Measurements from ENCODE around the gene KCNQ2.

Gene KCNQ2

DNA sequence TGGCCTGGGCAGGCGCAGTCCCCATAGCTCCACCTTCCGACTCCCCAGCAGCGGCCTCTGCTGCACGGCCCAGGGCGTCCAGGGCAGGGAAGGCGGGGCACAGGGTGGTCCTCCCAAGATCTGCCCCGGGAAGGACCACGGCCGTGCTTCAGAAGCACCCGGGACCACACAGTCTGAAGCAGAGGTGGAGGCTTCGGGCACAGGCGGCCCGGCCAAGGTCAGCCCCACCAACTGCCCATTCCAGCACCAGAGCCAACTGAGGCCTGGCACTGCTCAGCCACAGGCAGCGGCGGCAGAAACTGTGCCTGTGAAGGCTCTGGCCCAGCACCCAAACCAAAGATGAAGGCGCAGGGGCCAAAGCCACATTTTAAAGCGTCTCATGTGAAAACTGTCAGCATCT, 20.6 kb downstream of the KCNQ2 start:
- DNase-seq: no peak

DNA sequence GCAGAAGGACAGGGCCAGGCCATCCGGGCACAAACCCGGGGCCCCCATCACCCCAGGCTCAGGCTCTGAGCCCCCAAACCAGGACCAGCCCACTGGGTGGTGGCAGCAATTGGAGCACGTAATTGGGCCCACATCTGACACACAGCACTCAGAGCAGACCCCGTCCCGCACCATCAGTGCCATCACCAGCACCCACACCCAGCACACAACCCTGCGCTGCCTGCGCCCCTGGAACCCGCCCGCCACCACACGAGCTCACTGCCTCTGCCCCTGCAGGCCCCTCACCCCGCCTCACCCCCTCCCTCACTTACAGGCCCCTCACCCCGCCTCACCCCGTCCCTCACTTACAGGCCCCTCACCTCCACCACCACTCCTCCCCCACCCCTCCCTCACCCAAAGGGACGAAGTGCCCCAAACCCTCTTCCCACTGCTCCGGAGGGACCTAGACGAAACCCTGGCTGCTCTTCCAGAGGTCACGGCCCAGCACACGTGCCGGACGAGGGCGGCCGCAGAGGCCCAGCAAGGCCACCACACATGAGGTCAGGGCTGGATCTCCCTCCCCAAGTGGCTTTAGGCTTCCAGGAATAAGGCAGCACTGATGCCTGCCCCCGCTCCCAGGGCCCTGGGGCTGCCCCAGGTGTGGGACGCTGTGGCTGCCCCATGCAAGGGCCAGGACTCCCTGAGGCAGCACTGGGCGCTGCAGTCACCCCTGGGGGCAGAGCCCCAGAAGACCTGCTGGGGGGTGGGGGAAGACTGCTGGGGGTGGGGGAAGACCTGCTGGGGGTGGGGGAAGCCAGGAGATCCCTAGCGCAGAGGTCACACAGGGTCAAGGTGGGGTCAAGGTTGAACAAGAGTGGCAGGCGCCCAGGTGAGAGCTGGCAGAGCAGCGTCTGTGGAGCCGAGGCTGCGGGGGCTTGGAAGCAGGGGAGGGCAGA, 22.4 kb downstream of the KCNQ2 start:
- DNase-seq: no peak

DNA sequence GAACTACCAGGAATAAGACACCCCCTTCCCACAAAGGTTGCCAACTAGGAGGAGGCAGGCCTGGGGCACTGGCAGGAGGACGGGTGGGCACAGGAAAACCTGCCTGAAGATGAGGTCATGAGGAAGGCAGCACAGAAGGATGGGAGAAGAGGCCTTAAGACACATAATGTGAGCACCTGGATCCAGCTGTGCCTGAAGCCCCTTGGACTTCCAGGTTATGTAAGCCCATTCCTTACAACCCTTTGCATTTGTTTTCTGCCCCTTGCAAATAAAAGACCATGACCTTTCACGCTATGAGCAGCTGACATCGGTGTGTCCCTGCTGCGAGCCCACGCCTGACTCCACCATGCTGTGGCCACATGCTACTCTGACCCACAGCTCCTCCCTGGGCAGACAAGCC, 23.4 kb downstream of the KCNQ2 start:
- DNase-seq: no peak

DNA sequence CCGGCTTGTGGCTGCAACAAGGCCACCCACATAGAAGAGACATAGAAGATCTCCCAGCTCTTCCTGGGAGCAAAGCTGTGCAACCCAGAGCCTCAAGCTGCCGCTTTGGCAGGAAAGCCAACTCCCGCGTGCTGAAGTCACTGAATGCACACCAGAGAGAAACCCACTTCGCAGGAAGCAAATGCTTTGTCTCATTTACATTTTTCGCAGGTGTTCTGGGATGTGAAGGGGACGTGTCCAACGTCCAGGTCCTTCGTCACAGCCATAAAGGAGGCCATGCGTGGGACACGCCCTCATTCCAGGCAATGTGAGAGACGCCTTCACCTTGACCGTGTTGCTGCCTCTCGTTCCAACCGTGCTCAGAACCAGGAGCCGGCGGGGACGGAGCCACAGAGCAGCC, 24.4 kb downstream of the KCNQ2 start:
- no peak for DNase-seq

DNA sequence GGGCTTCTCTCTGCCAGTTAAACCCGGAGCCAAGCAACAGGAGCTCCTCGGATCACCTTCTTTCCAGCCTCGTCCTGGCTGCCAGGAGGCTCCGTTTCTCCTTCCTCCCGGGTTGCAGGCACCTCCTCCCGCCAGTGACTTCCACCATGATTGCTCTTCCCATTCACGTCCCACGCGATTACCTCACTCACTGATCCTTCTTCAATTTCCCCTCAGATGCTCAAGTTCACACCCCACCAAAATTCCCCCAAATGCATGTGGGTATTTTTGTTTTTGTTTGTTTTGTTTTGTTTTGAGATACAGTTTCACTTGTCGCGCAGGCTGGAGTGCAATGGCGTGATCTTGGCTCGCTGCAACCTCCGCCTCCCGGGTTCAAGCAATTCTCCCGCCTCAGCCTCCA, 25.1 kb downstream of the KCNQ2 start:
- no peak for DNase-seq

DNA sequence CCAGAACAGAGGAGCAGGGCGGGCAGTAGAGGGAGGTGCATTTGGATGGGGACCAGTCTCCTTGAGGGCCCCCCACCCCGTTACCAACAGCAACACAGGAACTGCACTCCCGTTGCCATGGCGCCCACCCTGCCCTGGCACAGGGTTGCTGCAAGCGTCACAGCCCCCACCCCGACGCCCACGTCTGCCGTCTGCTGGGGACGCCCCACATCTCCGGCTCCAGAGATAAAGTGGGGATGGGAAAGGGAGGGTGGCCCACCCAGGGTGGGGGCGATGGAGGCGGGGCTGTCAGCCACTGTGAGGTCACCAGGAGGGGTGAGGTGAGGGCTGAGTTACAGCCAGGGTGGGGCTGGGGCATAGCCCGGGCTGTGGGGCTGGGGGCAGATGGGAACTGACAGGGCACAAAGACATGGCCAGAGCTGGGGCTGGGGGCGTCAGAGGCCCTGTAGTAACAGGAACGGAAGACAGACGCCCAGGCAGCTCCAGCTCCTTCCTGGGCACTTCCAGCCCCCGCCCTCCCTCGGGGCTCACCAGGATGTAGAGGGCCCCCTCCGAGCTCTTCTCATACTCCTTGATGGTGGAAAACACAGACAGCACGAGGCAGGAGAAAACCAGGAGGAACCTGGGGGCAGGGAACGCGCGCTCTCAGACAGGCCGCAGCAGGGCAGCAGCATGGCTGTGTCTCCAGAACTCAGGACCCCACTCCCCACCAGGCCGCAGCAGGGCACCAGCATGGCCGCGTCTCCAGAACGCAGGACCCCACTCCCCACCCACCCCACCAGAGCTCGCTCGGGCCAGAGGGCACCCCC, 26.0 kb downstream of the KCNQ2 start:
- DNase-seq: peak; percentile 7

DNA sequence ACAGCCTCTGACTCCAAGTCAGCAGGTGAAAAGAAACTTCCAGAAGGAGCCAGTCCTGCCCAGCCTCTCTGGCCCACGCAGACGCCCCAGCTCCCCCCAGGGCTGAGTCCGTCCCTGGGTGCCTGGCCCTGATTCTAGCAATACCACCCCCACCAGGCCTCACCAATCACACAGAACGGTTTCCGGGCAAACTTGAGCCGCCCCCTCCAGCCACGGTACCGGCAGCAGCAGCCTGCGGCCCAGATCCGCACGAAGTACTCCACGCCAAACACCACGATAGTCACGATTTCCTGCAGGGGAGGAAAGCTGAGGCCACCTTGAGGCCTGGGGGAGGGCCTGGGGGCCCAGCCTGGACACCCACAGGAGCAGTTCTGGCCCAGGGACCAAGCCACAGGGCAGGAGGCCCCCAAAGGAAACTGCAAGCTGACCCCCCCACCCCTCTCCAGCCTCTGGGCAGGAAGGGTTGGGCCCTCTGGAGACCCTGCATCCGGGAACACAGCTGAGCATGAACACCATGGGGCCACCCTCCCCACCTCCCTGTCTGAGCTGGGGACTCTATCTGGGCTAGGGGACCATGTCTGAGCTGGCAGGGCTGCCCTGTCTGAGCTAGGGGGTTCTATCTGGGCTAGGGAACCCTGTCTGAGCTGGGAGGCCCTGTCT, 27.2 kb downstream of the KCNQ2 start:
- no peak for DNase-seq

DNA sequence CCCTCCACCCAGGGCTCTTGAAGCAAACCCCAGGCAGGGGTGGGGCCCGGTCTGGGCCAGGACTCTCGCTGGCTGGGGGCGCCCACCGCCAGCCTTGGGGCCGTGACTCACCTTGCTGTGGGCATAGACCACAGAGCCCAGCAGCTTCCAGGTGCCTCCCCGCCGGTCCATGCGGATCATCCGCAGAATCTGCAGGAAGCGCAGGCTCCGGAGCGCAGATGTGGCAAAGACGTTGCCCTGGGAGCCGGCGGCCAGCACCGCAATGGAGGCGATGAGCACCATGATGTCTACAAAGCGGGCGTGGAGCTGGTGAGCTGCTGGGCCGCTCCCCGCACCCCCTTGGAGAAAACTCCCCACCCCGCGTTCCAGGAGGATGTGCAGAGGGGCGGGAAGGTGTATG, 27.9 kb downstream of the KCNQ2 start:
- DNase-seq: no peak

DNA sequence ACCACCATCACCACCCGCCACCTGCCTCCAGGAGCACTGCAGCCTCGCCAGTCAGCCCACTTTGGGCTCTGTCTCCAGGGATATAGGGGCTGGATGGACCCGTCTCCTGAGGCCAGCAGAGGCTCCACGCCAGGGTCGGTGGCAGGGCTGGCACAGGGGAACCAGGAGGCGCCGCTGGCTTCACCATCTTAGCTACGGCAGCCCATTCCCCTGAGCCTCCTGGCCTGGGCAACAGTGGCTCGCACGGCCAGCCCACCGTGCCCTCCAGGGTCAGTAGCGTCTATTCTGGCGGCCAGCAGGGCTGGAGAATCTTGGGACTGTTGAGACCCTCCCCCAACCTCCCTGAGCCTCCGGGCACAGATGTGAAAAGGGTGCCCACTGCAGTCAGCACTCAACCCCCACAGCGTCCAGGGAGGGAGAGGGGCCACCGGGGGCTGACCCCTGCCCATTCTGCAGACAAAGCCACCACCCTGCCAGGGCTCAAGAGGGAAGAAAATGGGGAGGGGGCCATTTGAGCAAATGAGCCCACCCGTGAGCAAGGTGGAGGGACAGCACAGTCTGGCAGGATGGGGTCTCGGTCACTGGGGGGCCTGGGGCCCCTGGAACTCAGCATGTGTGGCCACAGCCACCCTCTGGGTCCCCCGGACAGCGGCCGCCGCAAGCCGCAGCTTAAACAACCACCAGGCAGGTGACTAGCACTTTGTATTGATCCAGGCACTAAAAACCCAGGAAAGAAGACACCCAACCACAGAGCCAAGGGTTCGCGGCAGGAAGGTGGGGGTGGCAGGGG, 28.7 kb downstream of the KCNQ2 start:
- no peak for DNase-seq

DNA sequence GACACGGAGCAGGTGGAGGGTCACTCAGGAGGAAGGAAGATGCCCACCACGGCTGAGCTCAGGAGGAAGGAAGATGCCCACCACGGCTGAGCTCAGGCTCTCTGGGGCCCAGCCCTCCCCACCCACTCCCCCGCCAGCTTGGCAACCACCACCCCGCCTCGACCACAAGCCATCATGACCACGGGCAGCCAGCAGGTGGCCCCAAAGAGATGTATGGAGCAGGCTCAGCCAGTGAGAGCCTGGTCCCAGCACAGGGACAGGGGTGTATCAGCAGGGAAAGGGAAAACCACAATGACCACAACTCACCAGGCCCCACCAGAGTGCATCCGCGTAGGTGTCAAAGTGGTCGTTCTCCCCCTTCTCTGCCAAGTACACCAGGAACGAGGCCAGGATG, 30.4 kb downstream of the KCNQ2 start:
- DNase-seq: peak; percentile 59

DNA sequence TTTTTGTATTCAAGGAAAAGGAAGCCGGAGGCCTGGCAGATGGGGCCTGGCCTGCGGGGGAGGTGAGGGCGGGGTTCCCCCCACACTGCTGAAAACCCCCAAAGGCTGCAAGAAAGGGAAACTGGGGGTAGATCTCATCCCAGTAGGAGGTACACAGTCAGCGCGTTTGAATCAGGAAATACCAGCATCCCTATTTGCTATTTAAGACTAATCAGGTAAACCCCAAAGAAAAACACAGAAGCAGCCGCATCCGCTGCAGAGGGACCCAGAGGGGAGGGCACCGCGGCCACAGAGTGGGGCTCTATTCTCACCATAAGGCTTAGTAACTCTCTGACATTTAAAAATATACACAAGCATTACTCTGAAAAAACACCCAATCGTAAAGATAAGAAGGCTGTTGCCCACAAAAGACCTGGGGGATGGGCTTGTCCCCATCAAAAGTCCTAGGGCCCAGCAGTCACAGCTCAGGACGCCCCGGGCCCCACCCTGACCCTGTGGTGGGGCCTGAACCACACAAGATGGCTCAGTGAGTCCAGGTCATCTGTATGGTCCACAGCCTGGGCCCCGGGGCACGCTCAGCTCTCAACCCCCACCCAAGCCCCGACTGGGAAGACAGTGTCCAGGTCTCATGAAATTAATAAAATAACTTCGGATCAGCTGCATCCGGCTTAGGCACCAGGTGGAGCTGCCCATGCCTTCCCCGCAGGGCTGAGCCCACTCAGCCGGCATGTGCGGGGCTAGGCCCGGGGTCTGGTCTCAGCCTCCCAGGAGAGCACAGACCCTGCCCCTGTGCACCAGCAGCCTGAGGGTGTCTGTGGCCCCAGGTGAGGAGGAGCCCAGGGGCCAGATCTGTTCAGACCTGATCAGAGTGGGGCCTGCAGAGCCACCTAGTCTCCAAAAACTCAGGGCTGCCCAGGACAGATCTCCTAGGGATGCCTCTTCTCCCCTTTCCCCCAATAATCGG, 31.0 kb downstream of the KCNQ2 start:
- no peak for DNase-seq

DNA sequence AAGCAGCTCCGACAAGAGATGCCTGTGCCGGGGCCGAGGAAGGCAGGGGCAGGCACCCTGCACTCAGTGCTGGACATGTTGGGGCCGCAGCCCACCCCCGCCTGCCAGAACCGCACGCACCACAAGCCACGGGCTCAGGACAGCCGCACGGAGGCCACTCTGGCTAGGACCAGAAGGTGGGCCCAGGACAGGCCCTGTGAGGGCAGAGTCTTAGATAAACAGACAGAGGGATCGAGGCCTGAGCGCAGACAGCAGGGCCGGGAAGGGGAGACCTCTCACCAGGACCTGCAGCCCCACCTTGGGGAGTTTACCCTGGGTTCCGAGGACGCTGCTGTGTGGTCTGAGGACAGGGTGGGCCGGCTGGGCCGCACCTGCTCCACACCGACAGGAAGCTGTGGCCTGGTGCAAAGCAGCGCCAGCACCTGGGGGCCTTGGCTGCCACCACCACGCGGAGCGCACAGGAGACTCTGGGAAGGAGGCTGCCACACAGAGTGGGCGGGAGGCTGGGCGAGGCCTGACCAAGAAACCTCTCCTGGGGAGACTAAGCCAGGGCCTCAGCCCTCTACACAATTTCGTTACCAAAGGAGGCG, 32.0 kb downstream of the KCNQ2 start:
- no peak for DNase-seq

DNA sequence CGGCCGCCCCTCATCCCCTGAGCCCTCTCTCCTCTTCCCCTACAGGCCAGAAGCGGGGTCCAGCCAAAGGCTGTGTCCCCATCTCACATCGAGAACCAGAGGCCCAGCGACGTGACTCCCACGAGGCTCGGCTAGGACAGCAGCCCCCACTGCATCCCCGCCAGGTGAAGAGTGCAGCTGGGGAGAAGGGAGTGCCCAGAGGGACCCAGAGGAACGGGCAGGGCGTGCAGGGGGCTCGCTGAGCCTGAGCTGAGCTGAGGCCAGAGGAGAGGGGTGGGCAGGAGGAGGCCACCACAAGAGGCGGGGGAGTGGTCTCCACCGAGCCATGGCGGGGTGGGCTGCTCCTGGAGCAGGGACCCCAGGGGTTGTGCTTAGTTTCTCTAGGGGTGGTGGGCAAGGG, 32.6 kb downstream of the KCNQ2 start:
- DNase-seq: no peak

DNA sequence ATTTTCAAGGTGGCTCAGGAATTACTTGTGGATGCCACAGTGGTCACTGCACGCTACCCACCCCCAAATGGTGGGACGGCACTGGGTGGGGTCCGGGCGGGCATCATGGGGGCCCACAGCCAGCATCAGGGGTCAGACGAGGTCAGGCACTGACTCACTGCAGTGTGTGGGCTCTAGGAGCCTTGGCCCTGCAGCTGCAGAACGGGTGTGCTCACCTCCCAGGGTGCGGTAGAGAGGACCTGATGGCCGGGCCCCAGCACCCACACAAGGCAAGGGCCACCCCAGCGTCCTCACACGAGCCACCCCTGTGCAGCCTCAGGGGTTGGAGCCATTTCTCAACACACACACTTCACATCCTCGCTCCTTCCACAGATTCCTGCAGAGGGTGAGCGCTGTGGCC, 34.3 kb downstream of the KCNQ2 start:
- DNase-seq: no peak

DNA sequence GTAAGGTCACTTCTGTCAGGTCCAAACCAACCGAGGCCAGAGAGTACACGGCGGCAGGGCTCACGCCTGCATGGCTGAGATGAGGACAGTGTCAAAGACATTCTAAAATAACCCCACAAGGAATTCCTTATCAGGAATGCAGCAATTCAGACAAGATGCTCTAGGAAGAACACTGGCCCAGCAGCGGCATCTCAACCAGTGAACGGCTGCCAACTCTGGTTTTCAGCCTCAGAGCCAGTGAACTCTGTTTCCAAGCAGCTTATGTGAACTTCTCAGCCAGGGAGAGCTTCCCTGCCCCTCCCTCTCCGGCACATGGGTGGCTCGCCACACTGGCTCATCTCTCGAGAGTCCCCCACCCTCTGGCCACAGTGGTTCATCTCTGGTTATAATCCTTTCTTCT, 36.9 kb downstream of the KCNQ2 start:
- DNase-seq: no peak

DNA sequence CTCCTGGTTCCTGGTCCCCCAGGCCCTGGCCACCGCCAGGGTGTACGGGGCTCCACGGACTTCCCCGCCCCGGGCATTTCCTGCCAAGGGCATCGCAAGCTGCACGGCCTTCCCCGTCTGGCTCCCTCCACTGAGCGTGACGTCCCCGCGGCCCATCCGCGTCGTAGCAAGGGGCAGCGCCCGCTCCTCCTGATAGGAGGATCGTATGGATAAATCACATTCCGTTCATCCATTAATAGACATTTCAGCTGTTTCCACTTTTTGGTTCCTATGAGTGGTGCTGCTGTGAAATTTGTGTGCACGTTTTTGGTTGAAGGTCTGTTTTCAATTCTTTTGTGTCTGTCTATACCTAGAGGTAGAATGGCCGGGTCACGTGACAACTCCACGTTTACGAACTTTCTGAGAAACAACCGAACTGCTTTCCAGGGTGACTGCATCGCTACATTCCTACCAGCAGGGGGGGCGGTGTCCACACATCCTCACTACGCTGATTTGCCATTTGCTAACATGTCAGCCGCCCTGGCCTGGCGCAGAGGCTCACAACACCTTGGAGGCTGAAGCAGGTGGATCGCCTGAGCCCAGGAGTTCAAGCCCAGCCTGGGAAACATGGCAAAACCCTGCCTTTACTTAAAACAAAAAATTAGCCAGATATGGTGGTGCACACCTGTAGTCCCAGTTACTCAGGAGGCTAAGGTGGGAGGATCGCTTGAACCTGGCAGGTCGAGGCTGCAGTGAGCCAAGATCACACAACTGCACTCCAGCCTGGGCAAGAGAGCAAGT, 37.7 kb downstream of the KCNQ2 start:
- DNase-seq: peak; percentile 79

DNA sequence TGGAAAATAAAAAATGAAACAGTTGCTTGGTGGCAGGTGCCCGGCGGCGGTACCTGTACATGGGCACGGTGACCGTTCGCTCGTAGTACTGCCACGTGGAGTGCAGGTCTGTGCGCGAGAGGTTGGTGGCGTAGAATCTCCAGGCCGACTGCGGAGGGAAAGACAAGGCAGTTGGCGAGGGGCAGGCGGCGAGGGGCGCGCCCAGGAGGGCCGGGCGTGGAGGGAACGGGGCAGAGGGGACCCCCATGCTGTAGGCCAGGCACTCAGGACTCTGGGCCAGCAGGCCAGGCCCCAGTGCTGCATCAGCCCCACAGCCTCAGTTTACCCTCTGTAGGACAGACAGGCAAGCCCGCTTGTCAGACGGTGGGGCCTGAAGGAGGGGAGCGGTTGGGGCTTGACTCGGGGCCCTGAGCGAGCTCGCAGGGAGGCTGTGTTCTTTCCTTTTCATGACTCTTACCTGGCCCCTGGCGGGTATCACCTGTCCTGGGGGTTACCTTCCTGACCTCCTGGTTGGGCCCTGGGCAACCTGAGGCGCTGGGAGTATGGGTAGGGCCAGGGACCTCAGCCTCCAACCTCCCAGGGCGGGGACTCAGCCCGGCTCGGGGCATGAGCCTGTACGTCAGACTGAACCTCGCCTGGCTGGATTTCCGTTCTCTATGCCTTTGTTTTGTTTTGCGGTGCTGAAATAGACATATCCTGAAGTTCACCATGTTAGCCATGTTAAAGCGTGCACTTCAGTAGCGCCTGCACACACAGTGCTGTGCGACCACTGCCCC, 38.5 kb downstream of the KCNQ2 start:
- DNase-seq: peak; percentile 7

DNA sequence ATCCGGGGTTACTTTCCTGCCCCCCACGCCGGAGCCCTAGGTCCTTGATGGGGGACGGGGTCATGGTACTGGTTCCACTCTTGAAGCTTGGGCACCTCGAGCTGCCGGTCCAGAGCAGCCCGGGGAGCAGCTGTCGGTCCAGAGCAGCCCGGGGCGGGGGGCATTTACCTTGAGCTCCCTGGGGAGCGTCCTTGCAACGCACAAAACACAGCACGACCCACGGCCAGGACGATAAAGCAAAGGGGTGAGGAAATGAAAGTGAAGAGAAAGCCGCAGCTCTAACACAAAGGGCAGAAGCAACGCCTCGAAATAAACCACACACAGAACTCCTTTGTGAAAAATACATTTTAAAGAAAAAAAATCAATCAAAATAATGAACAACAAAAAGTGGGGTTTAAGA, 39.1 kb downstream of the KCNQ2 start:
- DNase-seq: no peak

DNA sequence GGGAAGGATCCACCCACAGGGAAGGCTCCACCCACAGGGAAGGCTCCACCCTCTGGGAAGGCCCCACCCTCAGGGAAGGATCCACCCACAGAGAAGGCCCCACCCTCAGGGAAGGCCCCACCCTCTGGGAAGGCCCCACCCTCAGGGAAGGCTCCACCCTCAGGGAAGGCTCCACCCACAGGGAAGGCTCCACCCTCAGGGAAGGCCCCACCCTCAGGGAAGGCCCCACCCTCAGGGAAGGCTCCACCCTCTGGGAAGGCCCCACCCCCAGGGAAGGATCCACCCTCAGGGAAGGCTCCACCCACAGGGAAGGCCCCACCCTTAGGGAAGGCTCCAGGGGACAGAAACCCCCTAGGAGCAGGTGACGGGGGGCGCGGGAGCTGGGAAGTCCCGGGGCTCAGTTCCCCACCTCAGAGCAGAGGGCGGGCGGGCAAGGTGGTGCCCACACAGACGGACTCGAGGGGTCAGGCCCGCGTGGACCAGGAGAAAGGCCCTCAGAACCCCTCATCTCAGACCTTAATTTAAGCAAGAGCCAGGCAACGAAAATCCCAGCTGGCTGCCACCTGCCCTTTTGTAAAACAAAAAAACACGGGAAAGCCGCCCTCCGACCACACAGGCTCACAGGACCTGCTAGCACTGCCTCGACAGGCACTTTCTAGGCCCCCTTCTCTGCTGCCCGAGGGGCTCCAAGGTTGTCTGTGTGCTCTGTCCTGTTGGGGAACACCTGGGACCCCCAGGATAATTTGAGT, 39.7 kb downstream of the KCNQ2 start:
- DNase-seq: no peak

All from CD4-positive, alpha-beta T cell treated with Interferon gamma for 1 hour (primary cell).